GM10266 (cell line): Measurements from ENCODE around the gene RNF144B.

Source experiments
- DNase-seq: peaks from one replicate; pipeline ENCODE4 v3.0.0; 2012; ENCODE audit errors: extremely low spot score
- TF ChIP-seq, protein P1 (sequence below): IDR thresholded peaks from 2 replicates; pipeline ENCODE4 v1.5.1; 2012; ENCODE audit warnings: mild to moderate bottlenecking, low read depth; ENCODE audit not compliant: control insufficient read depth, insufficient read depth; ENCODE audit errors: missing control alignments

RNF144B gene

DNA sequence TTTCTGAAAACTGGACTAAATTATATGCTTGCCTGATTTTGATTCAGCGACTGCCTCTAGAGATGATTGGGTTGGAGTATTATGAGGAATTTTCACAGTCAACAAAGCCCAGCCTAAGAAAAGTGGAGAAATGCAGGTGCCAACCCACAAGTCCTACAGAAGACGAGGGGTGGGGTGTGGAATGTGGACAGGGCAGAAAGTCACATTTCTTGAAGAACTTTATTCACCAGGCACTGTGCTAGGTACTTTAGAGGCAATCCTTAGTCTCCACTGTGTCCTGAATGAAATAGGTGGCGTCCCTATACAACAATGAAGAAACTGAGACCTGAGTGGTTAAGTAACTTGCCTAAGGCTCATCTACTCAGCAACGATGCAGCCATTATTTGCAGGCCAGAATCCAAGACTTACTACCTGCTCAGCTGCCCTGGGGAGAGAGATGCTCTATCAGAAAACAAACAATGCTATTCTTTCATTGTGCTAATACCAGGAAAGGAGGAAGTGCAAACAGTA, 106.3 kb downstream of the RNF144B start:
- no peak for DNase-seq
- TF ChIP-seq, protein P1, sequence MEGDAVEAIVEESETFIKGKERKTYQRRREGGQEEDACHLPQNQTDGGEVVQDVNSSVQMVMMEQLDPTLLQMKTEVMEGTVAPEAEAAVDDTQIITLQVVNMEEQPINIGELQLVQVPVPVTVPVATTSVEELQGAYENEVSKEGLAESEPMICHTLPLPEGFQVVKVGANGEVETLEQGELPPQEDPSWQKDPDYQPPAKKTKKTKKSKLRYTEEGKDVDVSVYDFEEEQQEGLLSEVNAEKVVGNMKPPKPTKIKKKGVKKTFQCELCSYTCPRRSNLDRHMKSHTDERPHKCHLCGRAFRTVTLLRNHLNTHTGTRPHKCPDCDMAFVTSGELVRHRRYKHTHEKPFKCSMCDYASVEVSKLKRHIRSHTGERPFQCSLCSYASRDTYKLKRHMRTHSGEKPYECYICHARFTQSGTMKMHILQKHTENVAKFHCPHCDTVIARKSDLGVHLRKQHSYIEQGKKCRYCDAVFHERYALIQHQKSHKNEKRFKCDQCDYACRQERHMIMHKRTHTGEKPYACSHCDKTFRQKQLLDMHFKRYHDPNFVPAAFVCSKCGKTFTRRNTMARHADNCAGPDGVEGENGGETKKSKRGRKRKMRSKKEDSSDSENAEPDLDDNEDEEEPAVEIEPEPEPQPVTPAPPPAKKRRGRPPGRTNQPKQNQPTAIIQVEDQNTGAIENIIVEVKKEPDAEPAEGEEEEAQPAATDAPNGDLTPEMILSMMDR: no peak

DNA sequence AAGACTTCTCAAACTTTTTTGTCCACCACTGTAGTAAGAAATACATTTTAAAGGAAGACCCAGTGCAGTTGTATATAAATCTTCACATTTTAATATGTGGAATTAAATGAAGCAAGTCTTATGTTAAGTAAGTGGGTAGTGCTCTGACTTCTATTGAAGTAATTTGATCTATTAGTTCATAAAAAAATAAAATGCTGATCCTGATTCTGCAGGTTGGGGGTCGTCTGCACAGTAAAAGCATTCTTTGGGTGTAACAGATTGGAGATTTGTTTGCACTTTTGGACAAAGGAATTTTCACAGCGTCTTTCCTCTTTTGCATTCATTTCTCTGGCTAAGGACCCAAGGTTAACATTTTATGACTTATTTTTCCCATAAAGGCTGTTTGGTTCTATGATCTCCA, 106.8 kb downstream of the RNF144B start:
- DNase-seq: no peak
- TF ChIP-seq, protein P1: no peak

DNA sequence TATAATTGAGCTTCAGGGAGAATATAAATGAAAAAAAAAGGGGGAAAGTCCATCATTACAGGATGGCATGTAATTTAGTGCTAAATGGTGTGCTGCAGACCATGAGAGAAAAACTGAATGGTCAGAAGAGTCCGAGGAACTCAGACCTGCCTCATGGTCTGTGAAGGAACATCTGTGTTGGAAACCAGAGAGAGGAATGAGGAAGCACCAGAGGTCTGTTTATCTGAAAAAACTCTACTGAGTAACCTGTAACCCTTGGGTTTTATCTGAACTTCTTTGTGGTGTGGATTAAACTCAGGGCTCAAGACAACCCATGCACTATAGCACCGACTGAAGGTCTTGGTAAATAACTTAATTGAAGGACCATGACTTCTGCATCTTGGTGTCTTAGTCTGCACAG, 108.1 kb downstream of the RNF144B start:
- TF ChIP-seq, protein P1: no peak
- DNase-seq: no peak

DNA sequence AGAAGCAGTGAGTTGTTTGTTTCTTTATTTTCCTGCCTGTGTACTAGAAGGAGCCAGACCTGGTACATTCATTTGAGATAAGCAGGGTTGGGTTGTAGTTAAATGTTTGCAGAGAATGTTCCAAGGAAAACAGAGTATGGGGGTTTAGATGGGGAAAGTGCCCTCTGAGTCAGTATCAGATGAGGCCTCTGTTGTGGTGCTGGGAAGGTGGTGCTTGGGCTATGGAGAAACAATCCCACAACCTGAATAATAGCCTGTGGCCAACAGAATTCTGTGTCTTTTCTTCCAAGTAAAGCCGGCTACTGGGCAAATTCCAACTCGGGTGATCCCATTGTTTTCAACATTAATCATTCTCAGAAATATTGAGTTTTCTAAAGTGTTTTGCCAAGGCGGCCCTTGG, 109.3 kb downstream of the RNF144B start:
- DNase-seq: no peak
- TF ChIP-seq, protein P1: no peak

DNA sequence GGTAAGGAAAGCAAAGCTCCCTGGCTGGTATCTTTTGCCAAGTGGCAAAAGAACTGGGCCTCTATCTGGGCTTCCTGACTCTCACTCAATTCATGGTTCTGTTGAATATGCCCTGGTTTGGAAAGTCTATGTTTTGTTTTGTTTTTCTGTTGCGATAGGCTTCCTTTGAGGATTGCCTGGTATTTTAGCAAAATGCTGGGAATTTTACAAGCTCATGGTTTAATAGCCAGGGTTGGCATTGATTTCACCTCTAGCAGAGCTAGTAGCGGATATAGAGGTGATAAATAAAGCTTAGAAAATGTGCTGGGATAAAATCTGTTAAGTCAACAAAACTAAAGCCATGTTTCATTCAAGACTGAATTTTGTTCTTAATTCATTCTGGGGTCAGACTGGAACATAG, 109.9 kb downstream of the RNF144B start:
- no peak for DNase-seq
- TF ChIP-seq, protein P1: no peak

DNA sequence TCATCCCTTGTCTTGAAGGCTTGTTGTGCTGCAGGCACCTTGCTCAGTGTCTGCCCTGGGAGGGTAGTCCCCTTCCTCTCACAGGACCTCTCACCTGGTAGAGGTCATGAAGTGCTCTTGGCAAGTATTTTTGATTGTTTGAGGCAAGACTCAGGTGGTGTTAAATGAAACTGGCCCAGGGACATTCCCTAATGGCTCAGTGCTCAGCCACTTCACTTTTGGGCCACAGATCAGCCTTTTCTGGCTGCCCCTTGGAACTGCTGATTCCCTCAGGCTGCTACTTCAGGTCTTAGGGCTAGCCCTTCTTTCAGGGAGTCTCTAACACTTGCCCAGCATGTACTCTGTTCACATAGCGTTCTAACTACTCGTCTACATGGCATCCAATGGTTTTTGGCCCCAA, 111.3 kb downstream of the RNF144B start:
- no peak for DNase-seq
- TF ChIP-seq, protein P1: no peak

DNA sequence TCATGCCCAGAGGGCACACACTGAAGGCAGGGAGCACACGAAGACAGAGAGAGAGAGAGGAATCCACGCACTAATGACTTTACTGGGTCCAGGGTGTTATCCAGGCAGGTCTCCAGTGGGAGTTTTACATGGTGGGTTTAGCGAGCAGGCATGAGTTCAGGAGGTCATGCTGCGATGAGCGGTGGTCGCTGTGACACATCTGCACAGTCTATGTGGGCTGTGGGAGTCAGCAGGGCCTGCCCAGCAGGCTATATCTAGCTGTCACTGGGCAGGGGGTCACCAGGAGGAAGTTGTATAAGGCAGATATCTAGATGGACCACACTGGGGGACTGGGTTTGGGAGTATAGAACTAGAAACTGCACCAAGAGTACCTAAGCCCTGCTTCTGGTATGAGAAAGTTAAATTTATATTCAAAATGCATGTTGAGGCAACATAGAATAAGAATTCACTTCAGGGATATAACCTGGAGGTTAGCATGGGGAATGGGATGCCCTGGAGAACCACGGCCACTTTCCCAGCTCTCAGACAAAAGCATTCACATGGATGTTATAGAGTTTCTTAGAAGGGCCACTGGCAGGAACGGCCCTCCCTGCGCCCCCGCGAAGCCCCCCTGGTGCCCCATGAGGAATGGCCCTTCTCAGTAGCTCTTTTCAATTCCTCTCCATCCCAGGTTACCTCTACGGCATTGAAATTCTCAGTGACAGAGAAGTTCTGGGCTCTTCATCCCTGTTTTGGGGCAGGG, 113.9 kb downstream of the RNF144B start:
- TF ChIP-seq, protein P1: no peak
- no peak for DNase-seq
